Fibroblast of mammary gland (primary cell): Measurements from ENCODE around the gene PPP3R1.

Experiments used
- DNase-seq: peaks from one replicate; pipeline ENCODE4 v3.0.0-alpha.2; 2010; ENCODE audit warnings: low read depth
- H3K4me3 ChIP-seq: 2 replicates; pipeline ENCODE4 v1.5.1; 2011; ENCODE audit warnings: low read depth, mild to moderate bottlenecking, low read length, moderate library complexity; ENCODE audit not compliant: control insufficient read depth
- CTCF ChIP-seq: conservative IDR thresholded peaks from 2 replicates; pipeline ENCODE4 v1.5.1; 2011; ENCODE audit warnings: low read depth, low read length, inconsistent platforms; ENCODE audit not compliant: control insufficient read depth, insufficient read depth

Gene PPP3R1

GRCh38 chr2:68252400-68253218 is at the start of gene PPP3R1:
Gene PPP3R1 (minus strand): TSS chr2:68252532. CDS start chr2:68252127, 405 bp downstream.
- DNase-seq = peak; percentile 92
- no peak for TF ChIP-seq CTCF
- H3K4me3 ChIP-seq = peak within 1 kb of the TSS; percentile 93

GRCh38 chr2:68295516-68295915 is 43.2 kb upstream of the PPP3R1 start:
- no peak for DNase-seq
- no peak for TF ChIP-seq CTCF
- no peak overlapping the region for H3K4me3 ChIP-seq

GRCh38 chr2:68294913-68295312 is 42.6 kb upstream of the PPP3R1 start:
- no peak for TF ChIP-seq CTCF
- DNase-seq = no peak
- H3K4me3 ChIP-seq = no peak overlapping the region

GRCh38 chr2:68294187-68294586 is 41.9 kb upstream of the PPP3R1 start:
- no peak overlapping the region for H3K4me3 ChIP-seq
- no peak for TF ChIP-seq CTCF
- DNase-seq = no peak

GRCh38 chr2:68293755-68294154 is 41.4 kb upstream of the PPP3R1 start:
- no peak overlapping the region for H3K4me3 ChIP-seq
- DNase-seq = no peak
- no peak for TF ChIP-seq CTCF

GRCh38 chr2:68293024-68293423 is 40.7 kb upstream of the PPP3R1 start:
- DNase-seq = no peak
- TF ChIP-seq CTCF = no peak
- H3K4me3 ChIP-seq = no peak overlapping the region
